Loucy (cell line): ENCODE data around the gene SPDYC.

Experiments used
- H2AFZ ChIP-seq: fragments of 200-600 bp; sonication (generic); 2 replicates; pipeline ENCODE4 v1.6.0; 2016; ENCODE audit warnings: antibody characterized with exemption, mild to moderate bottlenecking, low read length, moderate library complexity
- H3F3A ChIP-seq: fragments of 200-600 bp; 2 replicates; pipeline ENCODE4 v1.6.0; 2016; ENCODE audit warnings: antibody characterized with exemption, low read depth, mild to moderate bottlenecking
- H3K27me3 ChIP-seq: fragments of 200-600 bp; sonication (generic); 2 replicates; pipeline ENCODE4 v1.6.1; 2014; ENCODE audit warnings: low read length, mild to moderate bottlenecking; ENCODE audit not compliant: insufficient read depth, poor library complexity, severe bottlenecking
- H3K36me3 ChIP-seq: fragments of 200-600 bp; sonication (generic); 2 replicates; pipeline ENCODE4 v1.6.1; 2016; ENCODE audit warnings: low read length; ENCODE audit not compliant: insufficient read depth
- H3K4me1 ChIP-seq: fragments of 200-600 bp; sonication (generic); 2 replicates; pipeline ENCODE4 v1.5.1; 2014; ENCODE audit warnings: low read length, mild to moderate bottlenecking; ENCODE audit not compliant: insufficient read depth, poor library complexity, severe bottlenecking
- H3K4me2 ChIP-seq: fragments of 200-600 bp; sonication (generic); 2 replicates; pipeline ENCODE4 v1.6.0; 2014; ENCODE audit warnings: antibody characterized with exemption, low read length, low read depth, mild to moderate bottlenecking; ENCODE audit not compliant: poor library complexity, severe bottlenecking
- H3K4me3 ChIP-seq: fragments of 200-600 bp; sonication (generic); 2 replicates; pipeline ENCODE4 v1.5.1; 2014; ENCODE audit warnings: low read length, mild to moderate bottlenecking, mixed read lengths; ENCODE audit not compliant: poor library complexity, severe bottlenecking
- H3K79me2 ChIP-seq: fragments of 200-600 bp; sonication (generic); 2 replicates; pipeline ENCODE4 v1.6.1; 2014; ENCODE audit warnings: low read length; ENCODE audit not compliant: insufficient read depth
- H3K9ac ChIP-seq: fragments of 200-600 bp; sonication (generic); 2 replicates; pipeline ENCODE4 v1.6.0; 2014; ENCODE audit warnings: mild to moderate bottlenecking, low read depth, low read length, moderate library complexity; ENCODE audit not compliant: poor library complexity, severe bottlenecking
- H3K9me2 ChIP-seq: fragments of 200-600 bp; sonication (generic); replicated peaks from 2 replicates; pipeline ENCODE4 v1.6.1; 2016; ENCODE audit warnings: low read depth, low read length, mixed read lengths
- H3K9me3 ChIP-seq: fragments of 200-600 bp; sonication (generic); 2 replicates; pipeline ENCODE4 v1.6.1; 2014; ENCODE audit warnings: mild to moderate bottlenecking, antibody characterized with exemption, low read length, low read depth; ENCODE audit not compliant: insufficient read depth
- H4K20me1 ChIP-seq: fragments of 200-600 bp; sonication (generic); 2 replicates; pipeline ENCODE4 v1.6.0; 2014; ENCODE audit warnings: antibody characterized with exemption, low read length, mild to moderate bottlenecking; ENCODE audit not compliant: insufficient read depth, poor library complexity, severe bottlenecking
- CTCF ChIP-seq: fragments of 200-600 bp; sonication (generic); conservative IDR thresholded peaks from 2 replicates; pipeline ENCODE4 v1.5.1; 2014; ENCODE audit warnings: mild to moderate bottlenecking, antibody characterized with exemption, low read length
- EZH2phosphoT487 ChIP-seq: fragments of 200-600 bp; IDR thresholded peaks from 2 replicates; pipeline ENCODE4 v1.6.1; 2018; ENCODE audit warnings: antibody characterized with exemption, mild to moderate bottlenecking, moderate library complexity, borderline replicate concordance

Gene SPDYC

DNA sequence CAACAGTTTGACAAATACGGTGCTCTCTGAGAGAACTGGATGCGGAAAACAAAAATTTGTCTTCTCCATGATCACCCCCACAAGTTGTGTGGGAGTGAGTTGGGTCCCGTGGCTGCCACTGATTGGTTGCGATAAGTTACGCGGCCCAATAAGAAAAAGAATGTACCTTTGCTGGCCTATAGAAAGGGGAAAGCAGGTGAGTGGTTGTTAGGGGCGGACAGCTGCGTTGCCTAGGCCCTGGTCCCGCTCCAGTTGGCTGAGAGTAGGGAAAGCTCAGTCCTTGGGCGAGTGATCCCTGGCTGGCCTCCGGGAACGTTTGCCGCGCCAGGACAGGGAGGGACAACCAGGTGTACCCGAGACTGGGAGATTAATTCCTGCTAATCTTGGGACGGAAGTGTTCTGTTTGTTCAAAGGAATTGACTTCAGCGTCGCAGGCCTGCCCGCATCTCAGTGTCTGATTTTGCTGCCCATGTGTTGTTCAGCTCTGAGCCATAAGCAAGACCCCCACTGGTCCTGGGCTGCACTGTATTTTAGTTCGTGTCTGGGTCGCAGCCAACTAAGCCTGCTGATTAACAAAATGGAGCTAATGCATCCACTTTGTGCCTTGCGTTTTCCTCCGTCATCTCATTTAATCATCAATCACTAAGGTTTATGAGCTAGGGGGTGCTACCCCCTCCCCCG lies 34.9 kb upstream of the SPDYC start:
- no peaks in the 10 kb centered on the region for H3K9me2 ChIP-seq
- H3K36me3 ChIP-seq = peaks cover 12% of the 10 kb centered on the region; the same call in 1 of the 2 replicates
- H3K9ac ChIP-seq = peak overlapping the region; percentile 88
- peak overlapping the region; percentile 84 for H3K4me3 ChIP-seq
- peaks cover 21% of the 10 kb centered on the region for H4K20me1 ChIP-seq
- no peaks in the 10 kb centered on the region for H3K9me3 ChIP-seq
- H3F3A ChIP-seq = no peaks in the 10 kb centered on the region
- no peak for TF ChIP-seq CTCF
- TF ChIP-seq EZH2phosphoT487 = no peak
- peaks cover 26% of the 10 kb centered on the region for H3K79me2 ChIP-seq
- peak overlapping the region; percentile 92 for H2AFZ ChIP-seq
- H3K27me3 ChIP-seq = no peaks in the 10 kb centered on the region
- peak overlapping the region; percentile 98 for H3K4me2 ChIP-seq
- peaks cover 24% of the 10 kb centered on the region for H3K4me1 ChIP-seq

- peaks cover 24% of the 10 kb centered on the region for H3K4me1 ChIP-seq
These were observed 34.3 kb upstream of the SPDYC start for GRCh38 chr11:65135633-65136145.

DNA sequence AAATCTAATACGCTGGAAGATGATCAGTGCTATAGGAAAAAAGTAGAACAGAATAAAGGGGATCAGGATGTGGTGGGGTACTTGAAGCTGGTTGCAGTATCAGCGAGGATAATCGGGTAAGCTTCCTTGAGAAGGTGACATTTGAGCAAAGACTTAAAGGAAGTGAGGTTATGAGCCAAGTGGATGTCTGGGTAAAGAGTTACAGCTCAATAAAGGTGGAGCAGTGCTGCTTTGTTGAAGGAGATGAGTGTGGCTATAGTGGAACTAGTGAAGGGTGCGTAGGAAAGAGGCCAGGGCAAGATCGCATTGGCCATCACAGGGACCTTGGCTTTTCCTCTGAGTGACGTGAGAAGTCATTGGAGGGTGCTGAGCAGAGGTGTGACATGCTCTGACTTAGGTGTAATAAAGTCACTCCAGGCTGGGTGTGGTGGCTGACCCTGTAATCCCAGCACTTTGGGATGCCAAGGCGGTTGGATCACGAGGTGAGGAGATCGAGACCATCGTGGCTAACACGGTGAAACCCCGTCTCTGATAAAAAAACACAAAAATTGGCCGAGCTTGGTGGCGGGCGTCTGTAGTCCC lies 33.4 kb upstream of the SPDYC start:
- no peak for TF ChIP-seq CTCF
- no peak for TF ChIP-seq EZH2phosphoT487
- no peaks in the 10 kb centered on the region for H3K9me3 ChIP-seq
- no peak overlapping the region for H3K4me2 ChIP-seq
- no peaks in the 10 kb centered on the region for H3K9me2 ChIP-seq
- H3K9ac ChIP-seq = no peak overlapping the region
- peaks cover 24% of the 10 kb centered on the region for H3K4me1 ChIP-seq
- H2AFZ ChIP-seq = no peak overlapping the region
- no peak overlapping the region for H3K4me3 ChIP-seq
- no peaks in the 10 kb centered on the region for H3K27me3 ChIP-seq
- no peaks in the 10 kb centered on the region; the same call in 1 of the 2 replicates for H3K36me3 ChIP-seq
- H3K79me2 ChIP-seq = peaks cover 26% of the 10 kb centered on the region
- H4K20me1 ChIP-seq = peaks cover 21% of the 10 kb centered on the region
- no peaks in the 10 kb centered on the region for H3F3A ChIP-seq

More at GRCh38 chr11:65135633-65136145, 34.3 kb upstream of the SPDYC start:
- no peaks in the 10 kb centered on the region for H3F3A ChIP-seq
- peak overlapping the region; percentile 92; the same call in 1 of the 2 replicates for H2AFZ ChIP-seq
- no peak for TF ChIP-seq EZH2phosphoT487
- TF ChIP-seq CTCF = no peak
- H4K20me1 ChIP-seq = peaks cover 21% of the 10 kb centered on the region
- H3K27me3 ChIP-seq = no peaks in the 10 kb centered on the region
- peak overlapping the region; percentile 98 for H3K4me2 ChIP-seq
- H3K9me2 ChIP-seq = no peaks in the 10 kb centered on the region
- H3K9ac ChIP-seq = peak overlapping the region; percentile 88
- H3K9me3 ChIP-seq = no peaks in the 10 kb centered on the region
- H3K4me3 ChIP-seq = peak overlapping the region; percentile 84
- peaks cover 26% of the 10 kb centered on the region for H3K79me2 ChIP-seq
- H3K36me3 ChIP-seq = peaks cover 8% of the 10 kb centered on the region; the same call in 1 of the 2 replicates
